ENCODE results near the gene TMPRSS2. TPM values are rescaled to one million over a fixed set of nuclear protein-coding genes. Genes with fewer than 3 reads are reported as not detected.

TMPRSS2 gene
- total and polyA plus RNA-seq, 9 donors: 0.01 to 3.0 (median 1.2) TPM; not detected in 3

DNA sequence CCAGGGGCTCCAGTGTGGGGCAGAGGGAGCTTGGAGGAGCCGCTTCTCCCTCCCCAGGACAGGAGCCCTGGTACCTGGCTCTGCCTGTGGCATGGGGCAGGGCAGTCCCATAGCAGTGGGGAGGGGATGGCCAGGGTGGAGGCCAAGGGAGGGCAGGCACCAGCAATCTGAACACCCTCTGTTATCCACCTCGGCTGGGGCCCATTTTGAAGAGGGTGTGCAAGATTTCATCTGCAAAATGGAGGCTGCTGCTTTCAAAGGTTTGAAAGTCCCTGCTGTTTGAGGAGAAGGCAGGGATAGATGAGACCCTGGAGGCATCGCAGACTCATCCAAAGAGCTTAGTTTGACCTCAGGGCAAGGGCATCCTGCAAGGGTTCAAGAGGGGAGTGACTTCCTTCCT is 15.2 kb upstream of the TMPRSS2 start:
- no peak overlapping the region for H3K27ac ChIP-seq
- H3K4me1 ChIP-seq (ENCODE audit: insufficient read depth): no peaks in the 10 kb centered on the region
- DNase-seq: no peak
- TF ChIP-seq, protein P1, sequence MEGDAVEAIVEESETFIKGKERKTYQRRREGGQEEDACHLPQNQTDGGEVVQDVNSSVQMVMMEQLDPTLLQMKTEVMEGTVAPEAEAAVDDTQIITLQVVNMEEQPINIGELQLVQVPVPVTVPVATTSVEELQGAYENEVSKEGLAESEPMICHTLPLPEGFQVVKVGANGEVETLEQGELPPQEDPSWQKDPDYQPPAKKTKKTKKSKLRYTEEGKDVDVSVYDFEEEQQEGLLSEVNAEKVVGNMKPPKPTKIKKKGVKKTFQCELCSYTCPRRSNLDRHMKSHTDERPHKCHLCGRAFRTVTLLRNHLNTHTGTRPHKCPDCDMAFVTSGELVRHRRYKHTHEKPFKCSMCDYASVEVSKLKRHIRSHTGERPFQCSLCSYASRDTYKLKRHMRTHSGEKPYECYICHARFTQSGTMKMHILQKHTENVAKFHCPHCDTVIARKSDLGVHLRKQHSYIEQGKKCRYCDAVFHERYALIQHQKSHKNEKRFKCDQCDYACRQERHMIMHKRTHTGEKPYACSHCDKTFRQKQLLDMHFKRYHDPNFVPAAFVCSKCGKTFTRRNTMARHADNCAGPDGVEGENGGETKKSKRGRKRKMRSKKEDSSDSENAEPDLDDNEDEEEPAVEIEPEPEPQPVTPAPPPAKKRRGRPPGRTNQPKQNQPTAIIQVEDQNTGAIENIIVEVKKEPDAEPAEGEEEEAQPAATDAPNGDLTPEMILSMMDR (IDR thresholded peaks at IDR 0.05): no peak
- TF ChIP-seq EP300 (IDR thresholded peaks at IDR 0.05) (no peak), POLR2A (IDR thresholded peaks at IDR 0.05) (no peak)
- H3K9me3 ChIP-seq: no peaks in the 10 kb centered on the region
- H3K27me3 ChIP-seq: no peaks in the 10 kb centered on the region
- H3K36me3 ChIP-seq: no peaks in the 10 kb centered on the region
- 81 to 91% (median 85%) methylated on average over 3 of the region's 3 CpGs for WGBS, 3 donors
- intact Hi-C loops (cut with DNase I): no loop called here
- no peak overlapping the region for H3K4me3 ChIP-seq

DNA sequence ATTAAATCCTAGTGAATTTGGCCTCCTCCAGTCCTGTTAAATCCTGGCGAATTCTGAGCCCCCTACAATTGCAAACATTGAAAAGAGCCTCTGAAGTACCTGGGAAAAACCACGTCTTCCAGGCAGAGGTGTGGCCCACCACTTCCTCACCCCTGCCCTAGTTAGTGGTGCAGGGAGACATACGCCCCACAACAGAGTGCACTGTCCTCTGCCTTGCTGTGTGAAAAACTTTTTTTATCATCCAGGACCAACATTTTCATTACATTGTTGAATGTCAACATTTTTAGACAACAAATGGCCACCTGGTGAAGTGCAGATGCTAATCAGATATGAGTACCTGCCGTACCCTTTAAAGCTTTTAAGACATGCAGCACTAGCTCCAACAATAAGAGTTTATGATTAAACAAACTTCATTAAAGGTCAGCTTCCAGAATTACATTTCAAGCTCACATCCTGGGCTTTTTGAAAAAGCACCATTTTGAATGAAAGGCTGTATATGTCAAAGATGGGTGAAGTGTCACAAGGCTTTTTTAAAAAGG is 13.6 kb upstream of the TMPRSS2 start:
- intact Hi-C loops (cut with DNase I): no loop called here
- Histone ChIP-seq H3K4me3 (no peak overlapping the region), H3K4me1 (ENCODE audit: insufficient read depth) (no peaks in the 10 kb centered on the region), H3K9me3 (no peaks in the 10 kb centered on the region), H3K27ac (no peak overlapping the region), H3K27me3 (no peaks in the 10 kb centered on the region), H3K36me3 (no peaks in the 10 kb centered on the region)
- 70 to 71% (median 71%) methylated on average over 4 of the region's 4 CpGs for WGBS, 3 donors
- TF ChIP-seq EP300 (IDR thresholded peaks at IDR 0.05): no peak
- no peak for TF ChIP-seq POLR2A (IDR thresholded peaks at IDR 0.05)
- TF ChIP-seq, protein P1 (IDR thresholded peaks at IDR 0.05): no peak
- DNase-seq: no peak

DNA sequence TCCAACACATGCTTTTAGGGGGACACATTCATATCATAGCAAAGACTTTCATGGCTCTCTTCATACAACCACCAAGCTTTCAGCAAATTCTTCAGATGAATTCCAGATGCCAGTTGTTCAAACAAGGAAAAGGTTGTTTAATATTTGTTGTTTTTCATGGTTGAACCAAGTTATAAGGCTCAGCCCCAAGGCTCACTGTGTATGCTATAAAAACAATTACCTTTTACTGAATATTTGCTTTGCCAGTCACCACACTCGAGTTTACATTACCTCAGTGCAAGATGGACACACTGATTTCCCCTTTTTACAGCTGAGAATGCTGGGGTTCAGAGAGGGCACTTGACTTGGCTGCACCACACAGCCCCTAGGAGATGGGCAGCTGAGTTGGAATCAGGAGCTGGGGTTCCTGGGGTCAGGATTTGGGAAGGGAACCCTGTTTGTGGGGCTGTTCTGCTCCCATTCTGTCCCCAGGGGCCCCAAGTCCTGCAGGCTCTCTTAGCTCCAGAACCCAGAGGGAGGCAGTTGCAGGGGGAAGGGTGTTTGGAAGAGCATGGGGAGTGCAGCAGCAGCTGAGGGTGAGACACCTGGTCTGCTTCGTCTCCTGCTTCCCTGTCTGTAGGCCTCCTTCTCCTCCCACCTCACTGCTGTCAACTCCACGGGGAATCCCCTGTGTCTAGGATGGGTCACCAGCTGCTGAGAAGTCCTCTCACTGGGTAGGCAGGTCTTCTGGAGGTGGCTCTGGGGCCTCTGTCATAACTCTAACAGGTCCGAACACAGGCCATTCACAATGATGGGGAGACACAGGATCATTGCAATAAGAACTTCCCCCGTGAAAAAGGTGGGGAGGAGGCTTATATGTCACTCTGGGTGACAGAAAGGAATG is 12.8 kb upstream of the TMPRSS2 start:
- no peaks in the 10 kb centered on the region for H3K9me3 ChIP-seq
- no peak overlapping the region for H3K4me3 ChIP-seq
- no peaks in the 10 kb centered on the region for H3K4me1 ChIP-seq (ENCODE audit: insufficient read depth)
- 48 to 58% (median 49%) methylated on average over 5 of the region's 5 CpGs for WGBS, 3 donors
- no peak for TF ChIP-seq EP300 (IDR thresholded peaks at IDR 0.05)
- TF ChIP-seq, protein P1 (IDR thresholded peaks at IDR 0.05): no peak
- TF ChIP-seq POLR2A (IDR thresholded peaks at IDR 0.05): no peak
- no peaks in the 10 kb centered on the region for H3K36me3 ChIP-seq
- H3K27ac ChIP-seq: no peak overlapping the region
- intact Hi-C loops (cut with DNase I): no loop called here
- no peak for DNase-seq
- no peaks in the 10 kb centered on the region for H3K27me3 ChIP-seq

DNA sequence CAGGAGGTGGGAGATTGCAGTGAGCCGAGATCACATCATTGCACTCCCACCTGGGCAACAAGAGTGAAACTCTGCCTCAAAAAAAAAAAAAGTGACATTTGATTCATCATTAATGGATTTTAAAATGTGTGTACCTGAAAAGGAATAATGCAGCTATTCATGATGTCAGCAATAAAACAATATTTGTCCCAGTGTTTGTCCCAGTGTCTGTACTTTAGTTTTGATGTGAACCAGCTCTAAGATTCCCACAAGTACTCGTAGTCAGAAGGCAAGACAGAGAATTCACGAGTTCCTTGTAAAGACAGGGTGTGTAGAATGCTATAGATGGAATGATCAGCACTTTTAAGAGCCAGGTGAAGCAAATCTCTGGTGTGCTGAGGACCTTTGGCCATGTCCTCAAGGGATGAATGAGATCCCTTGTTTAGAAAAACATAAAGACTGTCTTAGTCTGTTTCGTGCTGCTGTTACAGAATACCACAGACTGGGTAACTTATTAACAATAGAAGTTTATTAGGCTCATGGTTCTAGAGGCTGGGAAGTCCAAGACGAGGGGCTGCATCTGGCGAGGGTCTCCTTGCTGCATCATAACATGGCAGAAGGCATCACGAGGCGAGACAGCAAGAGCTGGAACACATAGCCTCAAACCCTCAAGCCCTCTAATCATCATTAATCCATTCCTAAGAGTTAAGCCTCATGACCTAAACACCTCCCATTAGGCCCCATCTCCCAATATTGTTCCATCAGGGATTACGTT is 12.0 kb upstream of the TMPRSS2 start:
- Histone ChIP-seq H3K4me3 (no peak overlapping the region), H3K27me3 (no peaks in the 10 kb centered on the region), H3K4me1 (ENCODE audit: insufficient read depth) (no peaks in the 10 kb centered on the region), H3K9me3 (no peaks in the 10 kb centered on the region), H3K36me3 (no peaks in the 10 kb centered on the region), H3K27ac (no peak overlapping the region)
- TF ChIP-seq EP300 (IDR thresholded peaks at IDR 0.05): no peak
- TF ChIP-seq, protein P1 (IDR thresholded peaks at IDR 0.05): no peak
- TF ChIP-seq POLR2A (IDR thresholded peaks at IDR 0.05): no peak
- DNase-seq: no peak
- 81 to 85% (median 84%) methylated on average over 9 of the region's 9 CpGs for WGBS, 3 donors
- intact Hi-C loops (cut with DNase I): no loop called here
